ENCODE measurements around the gene ID1.

The ID1 gene

DNA sequence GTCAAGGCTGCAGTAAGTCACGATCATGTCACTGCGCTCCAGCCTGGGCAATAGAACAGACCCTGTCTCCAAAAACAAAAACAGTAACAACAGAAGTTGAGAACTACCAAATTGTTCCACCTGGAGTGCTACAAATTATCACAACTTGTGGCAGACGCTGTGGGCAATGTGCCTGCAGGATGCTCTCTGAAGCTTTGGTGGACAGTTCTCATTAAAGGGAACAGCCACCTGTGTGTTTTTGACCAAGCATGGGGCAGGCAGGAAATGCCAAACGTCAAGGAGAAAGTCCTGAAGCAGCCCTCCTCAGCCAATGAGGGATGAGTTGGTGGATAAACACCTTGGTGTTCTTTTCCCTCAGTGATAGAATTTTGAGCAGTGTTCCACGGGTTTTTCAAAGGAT lies 48.5 kb downstream of the ID1 start:
- no peak overlapping the region for H3K4me3 ChIP-seq (replicated peaks in 1 of 2; ENCODE audit: low read depth in 2 of 2, low read length in 2 of 2)
- TF ChIP-seq, protein P1, sequence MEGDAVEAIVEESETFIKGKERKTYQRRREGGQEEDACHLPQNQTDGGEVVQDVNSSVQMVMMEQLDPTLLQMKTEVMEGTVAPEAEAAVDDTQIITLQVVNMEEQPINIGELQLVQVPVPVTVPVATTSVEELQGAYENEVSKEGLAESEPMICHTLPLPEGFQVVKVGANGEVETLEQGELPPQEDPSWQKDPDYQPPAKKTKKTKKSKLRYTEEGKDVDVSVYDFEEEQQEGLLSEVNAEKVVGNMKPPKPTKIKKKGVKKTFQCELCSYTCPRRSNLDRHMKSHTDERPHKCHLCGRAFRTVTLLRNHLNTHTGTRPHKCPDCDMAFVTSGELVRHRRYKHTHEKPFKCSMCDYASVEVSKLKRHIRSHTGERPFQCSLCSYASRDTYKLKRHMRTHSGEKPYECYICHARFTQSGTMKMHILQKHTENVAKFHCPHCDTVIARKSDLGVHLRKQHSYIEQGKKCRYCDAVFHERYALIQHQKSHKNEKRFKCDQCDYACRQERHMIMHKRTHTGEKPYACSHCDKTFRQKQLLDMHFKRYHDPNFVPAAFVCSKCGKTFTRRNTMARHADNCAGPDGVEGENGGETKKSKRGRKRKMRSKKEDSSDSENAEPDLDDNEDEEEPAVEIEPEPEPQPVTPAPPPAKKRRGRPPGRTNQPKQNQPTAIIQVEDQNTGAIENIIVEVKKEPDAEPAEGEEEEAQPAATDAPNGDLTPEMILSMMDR (IDR thresholded peaks at IDR 0.05; ENCODE audit: low read depth, low read length), result no peak
- no peak for DNase-seq (ENCODE audit: low read depth in 2 of 2)

DNA sequence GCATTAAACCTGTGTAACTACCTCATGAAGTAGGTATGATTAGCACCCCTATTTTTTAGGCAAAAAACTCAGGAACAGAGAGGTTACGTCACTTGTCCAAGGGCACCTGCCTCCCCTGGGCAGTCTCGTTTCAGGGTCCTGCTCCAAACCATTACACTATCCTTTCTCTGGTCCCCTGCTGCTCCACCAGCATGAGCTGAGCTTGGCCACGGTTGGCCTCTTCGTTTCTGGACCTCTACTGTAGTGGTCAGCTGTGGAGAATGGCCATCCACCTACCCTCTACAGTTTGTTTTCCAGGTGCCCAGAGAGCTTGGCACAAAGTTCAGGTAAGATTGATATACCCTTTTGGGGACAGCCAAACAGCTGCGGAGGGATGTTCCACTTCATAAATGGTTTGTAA lies 49.4 kb downstream of the ID1 start:
- TF ChIP-seq, protein P1 (IDR thresholded peaks at IDR 0.05; ENCODE audit: low read depth, low read length), result no peak
- DNase-seq (ENCODE audit: low read depth in 2 of 2), result no peak
- H3K4me3 ChIP-seq (replicated peaks in 1 of 2; ENCODE audit: low read depth in 2 of 2, low read length in 2 of 2), result no peak overlapping the region
